ENCODE data around the gene AGBL4. TPM values are rescaled to one million over a fixed set of nuclear protein-coding genes. Genes with fewer than 3 reads are reported as not detected.

The AGBL4 gene
- polyA plus RNA-seq, 1 experiment, result not detected

GRCh38 chr1:49723662-49724061 lies 300.1 kb downstream of the AGBL4 start:
- no peak overlapping the region for H3K27ac ChIP-seq (ENCODE audit: low read depth, low read length)
- H3K9me3 ChIP-seq (ENCODE audit: control insufficient read depth, insufficient read depth, low read length), result no peaks in the 10 kb centered on the region; the same call in 1 of the 2 replicates
- no peak for DNase-seq (ENCODE audit: low read depth, low spot score)
- no peak overlapping the region for H3K4me3 ChIP-seq (ENCODE audit: low read depth, low read length)
- ChIA-PET CTCF (no interaction called here), POLR2A (no interaction called here)
- TF ChIP-seq CTCF (IDR thresholded peaks at IDR 0.05; ENCODE audit: low read depth, low read length), result no peak
- no peaks in the 10 kb centered on the region for H3K27me3 ChIP-seq (ENCODE audit: control insufficient read depth, insufficient read depth, low read length)

GRCh38 chr1:49694251-49694827 lies 329.4 kb downstream of the AGBL4 start:
- peaks cover 6% of the 10 kb centered on the region for H3K9me3 ChIP-seq (ENCODE audit: control insufficient read depth, insufficient read depth, low read length)
- no peaks in the 10 kb centered on the region for H3K27me3 ChIP-seq (ENCODE audit: control insufficient read depth, insufficient read depth, low read length)
- ChIA-PET POLR2A (no interaction called here), CTCF (no interaction called here)
- no peak for TF ChIP-seq CTCF (IDR thresholded peaks at IDR 0.05; ENCODE audit: low read depth, low read length)
- H3K4me3 ChIP-seq (ENCODE audit: low read depth, low read length), result no peak overlapping the region
- no peak for DNase-seq (ENCODE audit: low read depth, low spot score)
- no peak overlapping the region for H3K27ac ChIP-seq (ENCODE audit: low read depth, low read length)

- H3K27me3 ChIP-seq (ENCODE audit: control insufficient read depth, insufficient read depth, low read length), result no peaks in the 10 kb centered on the region
- no peak for TF ChIP-seq CTCF (IDR thresholded peaks at IDR 0.05; ENCODE audit: low read depth, low read length)
- ChIA-PET CTCF (no interaction called here), POLR2A (no interaction called here)
- DNase-seq (ENCODE audit: low read depth, low spot score), result no peak
- no peak overlapping the region for H3K4me3 ChIP-seq (ENCODE audit: low read depth, low read length)
- peaks cover 4% of the 10 kb centered on the region for H3K9me3 ChIP-seq (ENCODE audit: control insufficient read depth, insufficient read depth, low read length)
- no peak overlapping the region for H3K27ac ChIP-seq (ENCODE audit: low read depth, low read length)
These were observed 337.6 kb downstream of the AGBL4 start for GRCh38 chr1:49686107-49686506.

- no peak for TF ChIP-seq CTCF (IDR thresholded peaks at IDR 0.05; ENCODE audit: low read depth, low read length)
- H3K4me3 ChIP-seq (ENCODE audit: low read depth, low read length), result no peak overlapping the region
- H3K9me3 ChIP-seq (ENCODE audit: control insufficient read depth, insufficient read depth, low read length), result no peaks in the 10 kb centered on the region
- no peaks in the 10 kb centered on the region for H3K27me3 ChIP-seq (ENCODE audit: control insufficient read depth, insufficient read depth, low read length)
- no peak for DNase-seq (ENCODE audit: low read depth, low spot score)
- ChIA-PET CTCF (no interaction called here), POLR2A (no interaction called here)
- H3K27ac ChIP-seq (ENCODE audit: low read depth, low read length), result no peak overlapping the region
These were observed 346.0 kb downstream of the AGBL4 start for GRCh38 chr1:49677706-49678105.

GRCh38 chr1:49651136-49651535 lies 372.6 kb downstream of the AGBL4 start:
- H3K9me3 ChIP-seq (ENCODE audit: control insufficient read depth, insufficient read depth, low read length), result peaks cover 21% of the 10 kb centered on the region
- no peak overlapping the region for H3K4me3 ChIP-seq (ENCODE audit: low read depth, low read length)
- ChIA-PET CTCF (no interaction called here), POLR2A (no interaction called here)
- DNase-seq (ENCODE audit: low read depth, low spot score), result no peak
- no peak for TF ChIP-seq CTCF (IDR thresholded peaks at IDR 0.05; ENCODE audit: low read depth, low read length)
- no peak overlapping the region for H3K27ac ChIP-seq (ENCODE audit: low read depth, low read length)
- H3K27me3 ChIP-seq (ENCODE audit: control insufficient read depth, insufficient read depth, low read length), result no peaks in the 10 kb centered on the region

Data from AG04450 (cell line).